Activated naive CD4-positive, alpha-beta T cell treated with anti-CD3 and anti-CD28 coated beads, Interleukin-2, amount 50 U/mL, for 72 hours (primary cell): ENCODE data around the gene CPA2. TPM values are rescaled to one million over a fixed set of nuclear protein-coding genes. Genes with fewer than 3 reads are reported as not detected.
"Not testable (repeated sequence)": the region's sequence is repeated elsewhere in the genome, so short reads cannot be mapped to it uniquely, and the experiment has no call there.

Experiments
- ATAC-seq, 2 donors: fragments of 150-1000 bp; cut with Tn5 transposase; 2 replicates each; pipeline ENCODE4 v1.10.0; 2021; ENCODE audit warnings: mild to moderate bottlenecking in 2 of 2, moderate library complexity in 2 of 2
- DNase-seq, 2 donors: peaks; one replicate each; pipeline ENCODE4 v3.0.0; 2021 to 2022; ENCODE audit warnings: low spot score in 2 of 2
- H3K27ac Mint-ChIP-seq, 2 donors: one replicate each; pipeline ENCODE4 v1.8.0; 2022; ENCODE audit warnings: mild to moderate bottlenecking in 2 of 2, mixed read lengths in 2 of 2
- H3K36me3 Mint-ChIP-seq, 2 donors: one replicate each; pipeline ENCODE4 v1.8.0; 2022; ENCODE audit warnings: mixed read lengths in 2 of 2
- H3K9me3 Mint-ChIP-seq, 2 donors: one replicate each; pipeline ENCODE4 v1.8.0; 2022; ENCODE audit warnings: mixed read lengths in 2 of 2
- total RNA-seq, 2 donors: library from RNA; stranded (reverse); gene quantifications; one replicate each; pipeline ENCODE4 v1.2.3, GENCODE V29; 2022

Gene CPA2
- total RNA-seq, 2 donors from 2014 or later = 0.23 TPM; not detected in 1

- DNase-seq (no peak), ATAC-seq (no peak)
- Mint-ChIP-seq H3K9me3 (peaks cover 0 to 9% of the 10 kb centered on the region in 2 donors), H3K27ac (no peak overlapping the region), H3K36me3 (no peaks in the 10 kb centered on the region)
Measured at GRCh38 chr7:130319541-130319940, 52.9 kb downstream of the CPA2 start.

DNA sequence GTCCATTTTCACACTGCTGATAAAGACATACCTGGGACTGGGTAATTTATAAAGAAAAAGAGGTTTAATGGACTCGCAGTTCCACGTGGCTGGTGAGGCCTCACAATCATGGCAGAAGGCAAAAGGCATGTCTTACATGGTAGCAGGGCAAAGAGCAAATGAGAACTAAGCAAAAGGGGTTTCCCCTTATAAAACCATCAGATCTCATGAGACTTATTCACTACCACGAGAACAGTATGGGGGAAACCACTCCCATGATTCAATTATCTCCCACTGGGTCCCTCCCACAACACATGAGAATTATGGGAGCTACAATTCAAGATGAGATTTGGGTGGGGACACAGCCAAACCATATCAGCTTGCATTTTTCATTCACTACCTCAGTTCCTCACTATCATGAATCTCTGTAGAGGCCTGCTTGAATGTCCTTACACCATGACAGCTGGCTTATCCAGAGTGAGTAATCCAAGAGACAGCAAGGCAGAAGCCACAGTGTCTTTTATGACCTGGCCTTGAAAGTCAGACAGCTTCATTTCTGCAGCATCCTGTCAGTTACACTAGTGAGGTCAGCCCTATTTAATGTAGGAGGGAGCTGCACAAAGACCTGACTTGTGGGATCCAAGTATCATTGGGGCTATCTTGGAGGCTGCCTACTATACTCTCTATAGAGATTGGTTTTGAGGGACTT, 55.0 kb downstream of the CPA2 start:
- peak overlapping the region in 1 of 2 donors; percentile 32 for H3K27ac Mint-ChIP-seq
- H3K36me3 Mint-ChIP-seq, H3K9me3 Mint-ChIP-seq, DNase-seq: not testable (repeated sequence)
- peak; percentile 34 to 91 for ATAC-seq

DNA sequence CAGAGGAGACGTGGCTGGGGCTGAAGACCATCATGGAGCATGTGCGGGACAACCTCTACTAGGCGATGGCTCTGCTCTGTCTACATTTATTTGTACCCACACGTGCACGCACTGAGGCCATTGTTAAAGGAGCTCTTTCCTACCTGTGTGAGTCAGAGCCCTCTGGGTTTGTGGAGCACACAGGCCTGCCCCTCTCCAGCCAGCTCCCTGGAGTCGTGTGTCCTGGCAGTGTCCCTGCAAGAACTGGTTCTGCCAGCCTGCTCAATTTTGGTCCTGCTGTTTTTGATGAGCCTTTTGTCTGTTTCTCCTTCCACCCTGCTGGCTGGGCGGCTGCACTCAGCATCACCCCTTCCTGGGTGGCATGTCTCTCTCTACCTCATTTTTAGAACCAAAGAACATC, 56.0 kb downstream of the CPA2 start:
- Mint-ChIP-seq H3K9me3 (peaks cover 0 to 9% of the 10 kb centered on the region in 2 donors), H3K27ac (peak overlapping the region in 1 of 2 donors; percentile 12), H3K36me3 (no peaks in the 10 kb centered on the region)
- DNase-seq (no peak), ATAC-seq (no peak)

DNA sequence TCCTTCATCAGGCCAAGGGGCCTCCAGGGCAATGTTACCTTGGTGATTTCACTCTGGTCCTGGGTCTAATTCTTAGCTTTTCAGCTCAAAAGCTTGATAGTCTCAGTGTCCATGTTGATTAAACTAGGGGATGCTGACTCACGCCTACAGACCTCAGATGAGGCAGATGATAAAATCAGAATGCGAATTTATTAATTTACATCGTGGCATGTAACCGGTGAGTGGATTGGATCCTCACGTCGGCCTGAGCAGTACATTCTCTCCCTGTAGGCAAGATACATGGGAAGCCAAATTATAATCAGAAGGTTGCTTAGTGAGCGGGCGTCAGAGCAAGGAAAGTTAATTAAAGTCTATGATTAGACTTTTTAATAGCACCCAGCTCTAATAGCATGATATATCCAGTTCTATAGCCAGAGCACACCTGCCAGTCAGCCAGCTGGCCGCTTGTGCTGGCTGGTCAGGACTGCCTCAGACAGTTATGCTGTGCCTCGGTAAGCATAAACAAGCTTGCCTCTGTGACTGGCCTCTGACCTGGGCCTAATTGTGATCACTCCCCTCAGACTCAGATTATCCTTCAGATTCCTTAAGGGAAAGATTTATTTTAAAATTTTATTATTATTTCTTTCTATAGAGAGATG, 57.8 kb downstream of the CPA2 start:
- peaks cover 0 to 4% of the 10 kb centered on the region in 2 donors for H3K9me3 Mint-ChIP-seq
- no peak for ATAC-seq
- DNase-seq = no peak
- H3K27ac Mint-ChIP-seq = no peak overlapping the region
- H3K36me3 Mint-ChIP-seq = no peaks in the 10 kb centered on the region

DNA sequence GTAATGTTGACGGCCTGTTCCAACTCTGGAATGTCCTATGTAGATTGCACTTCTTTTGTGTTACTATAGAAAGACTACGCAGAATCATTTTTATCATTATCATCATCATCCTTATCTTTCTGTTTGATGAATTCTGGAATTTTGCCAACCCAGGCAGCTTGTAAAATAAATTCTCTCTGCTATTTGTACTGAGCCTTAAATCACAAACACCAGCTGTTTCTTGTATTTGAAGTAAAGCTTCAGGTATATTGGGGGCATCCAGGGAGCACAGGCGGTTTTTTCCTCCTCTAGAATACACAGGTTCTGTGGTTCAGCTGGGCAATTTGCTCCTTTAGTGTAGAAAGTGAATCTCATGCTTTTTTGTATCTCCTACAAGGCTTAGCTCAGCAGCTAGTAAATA, 63.0 kb downstream of the CPA2 start:
- Mint-ChIP-seq H3K27ac (no peak overlapping the region), H3K36me3 (no peaks in the 10 kb centered on the region), H3K9me3 (no peaks in the 10 kb centered on the region)
- DNase-seq = no peak
- no peak for ATAC-seq

DNA sequence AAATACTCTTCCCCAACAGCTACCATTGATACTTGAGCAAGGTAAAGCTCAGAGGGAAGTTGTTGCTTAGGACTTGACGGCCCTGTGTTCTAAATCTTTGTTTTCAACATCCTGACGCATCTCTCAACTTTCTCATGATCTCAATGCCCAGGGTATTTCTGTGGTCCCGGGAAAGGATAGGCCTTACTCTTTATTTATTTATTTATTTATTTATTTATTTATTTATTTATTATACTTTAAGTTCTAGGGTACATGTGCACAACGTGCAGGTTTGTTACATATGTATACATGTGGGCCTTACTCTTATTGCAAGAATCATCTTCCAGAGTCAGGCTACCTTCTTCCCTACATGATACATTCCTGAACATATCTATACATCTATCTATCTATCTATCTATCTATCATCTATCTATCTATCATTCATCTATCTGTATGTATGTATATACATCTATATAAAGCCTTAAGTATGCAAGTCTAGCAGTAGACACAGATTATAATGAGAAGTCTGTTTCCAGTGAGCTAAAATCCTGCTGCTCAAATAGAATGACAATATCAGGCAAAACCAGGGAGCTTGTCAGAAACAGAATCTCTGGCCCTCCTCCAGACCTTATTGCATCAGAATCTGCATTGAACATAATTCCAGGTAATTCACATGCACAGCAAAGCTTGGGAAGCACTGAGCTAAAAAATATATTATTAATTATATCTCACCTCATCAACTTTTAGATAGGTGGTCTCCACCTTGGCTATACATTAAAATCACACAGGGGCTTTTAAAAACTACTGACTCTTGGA, 65.8 kb downstream of the CPA2 start:
- H3K27ac Mint-ChIP-seq = no peak overlapping the region

DNA sequence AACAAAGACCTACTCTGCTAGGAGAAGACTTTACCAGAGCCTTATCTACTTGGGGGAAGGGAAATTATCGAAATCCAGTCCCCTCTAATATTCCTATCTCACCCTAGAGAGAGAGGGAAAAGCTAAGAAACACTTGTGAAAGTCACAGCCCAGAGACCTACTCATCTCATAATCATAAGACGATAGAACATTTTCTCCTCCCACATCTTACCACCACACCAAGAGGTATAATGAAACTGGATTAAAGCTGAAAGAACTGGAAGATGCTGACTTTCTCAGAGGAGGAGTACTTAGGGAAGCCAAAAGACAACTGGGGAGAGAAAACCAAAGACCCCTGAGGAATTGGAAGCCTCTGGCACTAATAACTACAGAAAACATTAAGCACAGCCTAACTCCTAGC, 67.2 kb downstream of the CPA2 start:
- DNase-seq (no peak), ATAC-seq (peak in 1 of 2 donors; percentile 53)
- Mint-ChIP-seq H3K9me3 (no peaks in the 10 kb centered on the region), H3K36me3 (no peaks in the 10 kb centered on the region), H3K27ac (no peak overlapping the region)

More for the DNA sequence above, 65.8 kb downstream of the CPA2 start:
- no peaks in the 10 kb centered on the region for H3K36me3 Mint-ChIP-seq
- no peaks in the 10 kb centered on the region for H3K9me3 Mint-ChIP-seq
- no peak for DNase-seq
- no peak for ATAC-seq

GRCh38 chr7:130334274-130334673, 67.6 kb downstream of the CPA2 start:
- ATAC-seq (no peak), DNase-seq (no peak)
- Mint-ChIP-seq H3K36me3 (no peaks in the 10 kb centered on the region), H3K27ac (no peak overlapping the region), H3K9me3 (no peaks in the 10 kb centered on the region)

GRCh38 chr7:130337410-130337971, 70.8 kb downstream of the CPA2 start:
- Mint-ChIP-seq H3K36me3 (no peaks in the 10 kb centered on the region), H3K9me3 (peaks cover 0 to 4% of the 10 kb centered on the region in 2 donors), H3K27ac (no peak overlapping the region)
- DNase-seq = no peak
- no peak for ATAC-seq

DNA sequence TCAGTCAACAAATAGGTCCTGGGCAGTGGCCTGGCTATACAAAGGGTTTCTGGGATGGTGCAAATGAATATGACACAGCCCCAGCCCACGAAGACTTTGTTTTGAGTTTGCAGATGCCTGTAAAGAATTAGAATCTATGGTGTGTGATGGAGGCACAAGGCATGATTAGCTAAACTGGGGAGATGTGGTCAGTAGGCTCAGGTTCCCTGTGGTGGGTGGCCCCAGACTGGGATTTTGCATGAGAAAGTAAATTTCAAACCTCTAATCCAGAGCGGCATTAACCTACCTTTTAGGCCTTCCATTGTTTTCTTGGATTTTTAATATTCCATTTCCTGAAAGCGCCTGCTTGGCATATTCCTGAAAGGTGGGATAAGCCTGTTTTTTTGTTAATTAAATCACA, 71.6 kb downstream of the CPA2 start:
- Mint-ChIP-seq H3K36me3 (no peaks in the 10 kb centered on the region), H3K9me3 (peaks cover 0 to 4% of the 10 kb centered on the region in 2 donors), H3K27ac (no peak overlapping the region)
- no peak for DNase-seq
- no peak for ATAC-seq

Other genes with a start within 250 kb of the CPA2 start
- 10 to 100 TPM; 29.3 to 33.2 TPM for gene ZC3HC1, start 215.5 kb upstream of the CPA2 start, total RNA-seq
- gene KLHDC10, start 196.3 kb upstream of the CPA2 start, total RNA-seq = 10 to 100 TPM; 11.5 to 14.9 TPM
- 10 to 100 TPM; 36.8 to 45.9 TPM for gene TMEM209, start 61.5 kb upstream of the CPA2 start, total RNA-seq
- not detected for gene SSMEM1, start 59.0 kb upstream of the CPA2 start, total RNA-seq
- not detected for gene CPA4, start 26.3 kb downstream of the CPA2 start, total RNA-seq
- 1 to 10 TPM; 1.7 to 9.9 TPM for gene CPA5, start 78.0 kb downstream of the CPA2 start, total RNA-seq
- not detected for gene CPA1, start 113.6 kb downstream of the CPA2 start, total RNA-seq
- gene CEP41, start 174.2 kb downstream of the CPA2 start, total RNA-seq = 10 to 100 TPM; 12.6 to 15.1 TPM
- 1 to 10 TPM; 1.9 to 2.5 TPM for gene MEST, start 225.2 kb downstream of the CPA2 start, total RNA-seq